ENCODE measurements around the gene FPGS.

DNA sequence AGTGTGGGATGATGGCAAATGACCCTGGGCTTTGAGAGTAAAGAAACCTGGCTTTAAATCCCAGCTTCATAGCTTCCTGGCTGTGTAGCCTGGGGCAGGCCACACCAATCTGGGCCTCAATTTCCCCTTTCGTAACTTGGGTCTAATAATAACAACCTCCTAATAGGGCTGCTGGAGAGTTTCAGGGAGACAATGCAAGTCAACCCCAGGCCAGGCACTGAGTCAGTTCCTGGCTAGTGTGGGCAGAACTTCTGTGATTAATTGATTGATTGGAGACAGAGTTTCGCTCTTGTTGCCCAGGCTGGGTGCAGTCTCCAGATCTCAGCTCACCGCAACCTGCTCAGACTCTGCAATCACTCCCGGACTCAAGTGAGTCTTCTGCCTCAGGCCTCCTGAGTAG lies 20.9 kb upstream of the FPGS start:
- TF ChIP-seq POLR2AphosphoS5 (IDR thresholded peaks at IDR 0.05; ENCODE audit: low read depth, low read length) (no peak), FOSL1 (IDR thresholded peaks at IDR 0.05; ENCODE audit: low read depth) (no peak), ATF3 (IDR thresholded peaks at IDR 0.05) (no peak), SP1 (IDR thresholded peaks at IDR 0.05; ENCODE audit: low read depth) (no peak), CTCF (IDR thresholded peaks at IDR 0.05 in 2 of 3, conservative IDR thresholded peaks at IDR 0.05 in 1 of 3; ENCODE audit: borderline replicate concordance in 1 of 3, insufficient read depth in 1 of 3, low read depth in 2 of 3, low read length in 2 of 3) (no peak), YY1 (IDR thresholded peaks at IDR 0.05; ENCODE audit: extremely low read depth, insufficient replicate concordance, low read depth, low read length) (no peak), SIN3A (IDR thresholded peaks at IDR 0.05; ENCODE audit: low read depth) (no peak), REST (IDR thresholded peaks at IDR 0.05; ENCODE audit: low read depth) (no peak)
- TF ChIP-seq, protein P1, sequence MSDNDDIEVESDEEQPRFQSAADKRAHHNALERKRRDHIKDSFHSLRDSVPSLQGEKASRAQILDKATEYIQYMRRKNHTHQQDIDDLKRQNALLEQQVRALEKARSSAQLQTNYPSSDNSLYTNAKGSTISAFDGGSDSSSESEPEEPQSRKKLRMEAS (IDR thresholded peaks at IDR 0.05): no peak
